HG02763 (cell line): ENCODE measurements around the gene NPY4R2.
"Not testable (repeated sequence)": the region's sequence is repeated elsewhere in the genome, so short reads cannot be mapped to it uniquely, and the experiment has no call there.

ENCODE experiments used
- ATAC-seq: cut with Tn5 transposase; IDR thresholded peaks from one replicate; pipeline ENCODE4 v1.9.1; 2021; ENCODE audit warnings: mild to moderate bottlenecking, moderate library complexity; ENCODE audit not compliant: unreplicated experiment

Gene NPY4R2

GRCh38 chr10:47928225-47928624 lies 9.8 kb downstream of the NPY4R2 start:
- not testable (repeated sequence) for ATAC-seq

- ATAC-seq, result not testable (repeated sequence)
These were observed 14.4 kb downstream of the NPY4R2 start for GRCh38 chr10:47932824-47933223.

GRCh38 chr10:47933462-47933861 lies 15.0 kb downstream of the NPY4R2 start:
- ATAC-seq, result not testable (repeated sequence)

- not testable (repeated sequence) for ATAC-seq
These were observed 18.3 kb downstream of the NPY4R2 start for GRCh38 chr10:47936772-47937228.

GRCh38 chr10:47937634-47938033 lies 19.2 kb downstream of the NPY4R2 start:
- not testable (repeated sequence) for ATAC-seq

GRCh38 chr10:47940821-47941220 lies 22.4 kb downstream of the NPY4R2 start:
- ATAC-seq, result not testable (repeated sequence)

GRCh38 chr10:47941379-47941778 lies 22.9 kb downstream of the NPY4R2 start:
- not testable (repeated sequence) for ATAC-seq

GRCh38 chr10:47942351-47943019 lies 24.0 kb downstream of the NPY4R2 start:
- not testable (repeated sequence) for ATAC-seq

- ATAC-seq, result not testable (repeated sequence)
These were observed 24.9 kb downstream of the NPY4R2 start for GRCh38 chr10:47943328-47943727.

GRCh38 chr10:47947424-47947823 lies 29.0 kb downstream of the NPY4R2 start:
- not testable (repeated sequence) for ATAC-seq

GRCh38 chr10:47957158-47957557 lies 38.7 kb downstream of the NPY4R2 start:
- not testable (repeated sequence) for ATAC-seq

GRCh38 chr10:47959677-47960076 lies 41.2 kb downstream of the NPY4R2 start:
- not testable (repeated sequence) for ATAC-seq

GRCh38 chr10:47960699-47961098 lies 42.2 kb downstream of the NPY4R2 start:
- not testable (repeated sequence) for ATAC-seq

- ATAC-seq, result not testable (repeated sequence)
These were observed 44.3 kb downstream of the NPY4R2 start for GRCh38 chr10:47962785-47963184.

- ATAC-seq, result not testable (repeated sequence)
These were observed 46.0 kb downstream of the NPY4R2 start for GRCh38 chr10:47964280-47965063.

GRCh38 chr10:47968988-47969387 lies 50.5 kb downstream of the NPY4R2 start:
- peak; percentile 48 for ATAC-seq

- ATAC-seq, result not testable (repeated sequence)
These were observed 51.6 kb downstream of the NPY4R2 start for GRCh38 chr10:47970047-47970446.

GRCh38 chr10:47971598-47971997 lies 53.1 kb downstream of the NPY4R2 start:
- ATAC-seq, result not testable (repeated sequence)

GRCh38 chr10:47972077-47972476 lies 53.6 kb downstream of the NPY4R2 start:
- not testable (repeated sequence) for ATAC-seq
